HEK293 (cell line): ENCODE results near the gene SKOR1.

Source experiments
- CTCF ChIA-PET: fragments of 350-600 bp; formaldehyde crosslinking; extraction: SDS; loops from one replicate; lab custom pipeline; 2021; ENCODE audit warnings: antibody characterized with exemption; lab: Yijun Ruan, JAX
- POLR2A ChIA-PET: fragments of 300-600 bp; formaldehyde crosslinking; extraction: SDS; loops from one replicate; lab custom pipeline; 2020; ENCODE audit warnings: antibody characterized with exemption, inconsistent platforms; lab: Yijun Ruan, JAX
- H3K27ac ChIP-seq: fragments of 200-500 bp; sonication (Bioruptor generic); 2 replicates; pipeline ENCODE4 v1.5.1; 2014; ENCODE audit warnings: low read depth, low read length, control low read depth, inconsistent platforms; ENCODE audit errors: extremely low read depth
- H3K36me3 ChIP-seq, 2 experiments: fragments of 200-500 bp in 1 of 2; sonication (Bioruptor generic) in 1 of 2; 1 replicate in 1 of 2; 2 replicates in 1 of 2; pipeline ENCODE4 v1.5.1; 2014 to 2017; ENCODE audit warnings: inconsistent platforms in 2 of 2, low read length in 2 of 2; ENCODE audit not compliant: control insufficient read depth in 2 of 2, insufficient read depth in 1 of 2
- H3K4me1 ChIP-seq: fragments of 200-500 bp; sonication (Bioruptor generic); 2 replicates; pipeline ENCODE4 v1.5.1; 2014; ENCODE audit warnings: mild to moderate bottlenecking, low read length, inconsistent platforms; ENCODE audit not compliant: control insufficient read depth, insufficient read depth
- H3K4me3 ChIP-seq: 2 replicates; pipeline ENCODE4 v1.5.1; 2011; ENCODE audit warnings: low read depth, mild to moderate bottlenecking, control low read depth, low read length, moderate library complexity
- H3K9me3 ChIP-seq: fragments of 200-500 bp; sonication (Bioruptor generic); 2 replicates; pipeline ENCODE4 v1.5.1; 2014; ENCODE audit warnings: low read depth, low read length, inconsistent platforms; ENCODE audit not compliant: control insufficient read depth, insufficient read depth
- BCL11B ChIP-seq: fragments of 450-650 bp; formaldehyde crosslinking; IDR thresholded peaks from 2 replicates; pipeline ENCODE4 v1.5.1; 2016; ENCODE audit warnings: low read depth, missing biosample characterization, missing genetic modification characterization
- KLF9 ChIP-seq: fragments of 450-650 bp; formaldehyde crosslinking; IDR thresholded peaks from 2 replicates; pipeline ENCODE4 v1.5.1; 2016; ENCODE audit warnings: missing biosample characterization, missing genetic modification characterization, low read depth
- MZF1 ChIP-seq: fragments of 450-650 bp; formaldehyde crosslinking; IDR thresholded peaks from 2 replicates; pipeline ENCODE4 v1.5.1; 2017; ENCODE audit warnings: missing biosample characterization, missing genetic modification characterization, borderline replicate concordance
- OVOL3 ChIP-seq: fragments of 450-650 bp; formaldehyde crosslinking; IDR thresholded peaks from 2 replicates; pipeline ENCODE4 v1.5.1; 2016; ENCODE audit warnings: missing biosample characterization, missing genetic modification characterization
- SCRT1 ChIP-seq: fragments of 450-650 bp; formaldehyde crosslinking; IDR thresholded peaks from 2 replicates; pipeline ENCODE4 v1.5.1; 2016; ENCODE audit warnings: missing biosample characterization, missing genetic modification characterization, borderline replicate concordance
- SETDB1 ChIP-seq: IDR thresholded peaks from one replicate; pipeline ENCODE4 v1.6.1; 2017; ENCODE audit warnings: mild to moderate bottlenecking, low read length, moderate library complexity, mixed read lengths; ENCODE audit not compliant: insufficient read length
- SP7 ChIP-seq: fragments of 450-650 bp; formaldehyde crosslinking; IDR thresholded peaks from 2 replicates; pipeline ENCODE4 v1.5.1; 2016; ENCODE audit warnings: missing biosample characterization, missing genetic modification characterization
- ZFP3 ChIP-seq: fragments of 450-650 bp; formaldehyde crosslinking; IDR thresholded peaks from 2 replicates; pipeline ENCODE4 v1.5.1; 2016; ENCODE audit warnings: low read depth, missing biosample characterization, missing genetic modification characterization
- ZFP69B ChIP-seq: fragments of 450-650 bp; formaldehyde crosslinking; IDR thresholded peaks from 2 replicates; pipeline ENCODE4 v1.5.1; 2016; ENCODE audit warnings: missing biosample characterization, missing genetic modification characterization
- ZNF140 ChIP-seq: fragments of 450-650 bp; formaldehyde crosslinking; IDR thresholded peaks from 2 replicates; pipeline ENCODE4 v1.5.1; 2016; ENCODE audit warnings: missing biosample characterization, missing genetic modification characterization
- ZNF157 ChIP-seq: fragments of 450-650 bp; formaldehyde crosslinking; IDR thresholded peaks from 2 replicates; pipeline ENCODE4 v1.5.1; 2016; ENCODE audit warnings: missing biosample characterization, missing genetic modification characterization
- ZNF555 ChIP-seq: fragments of 450-650 bp; formaldehyde crosslinking; conservative IDR thresholded peaks from 2 replicates; pipeline ENCODE4 v1.5.1; 2017; ENCODE audit warnings: missing biosample characterization, mild to moderate bottlenecking, missing genetic modification characterization, inconsistent platforms
- ZNF707 ChIP-seq: fragments of 450-650 bp; formaldehyde crosslinking; IDR thresholded peaks from 2 replicates; pipeline ENCODE4 v1.5.1; 2016; ENCODE audit warnings: missing biosample characterization, missing genetic modification characterization
- ZNF768 ChIP-seq: fragments of 450-650 bp; formaldehyde crosslinking; IDR thresholded peaks from 2 replicates; pipeline ENCODE4 v1.5.1; 2018; ENCODE audit warnings: missing biosample characterization, mild to moderate bottlenecking, missing genetic modification characterization
- TF ChIP-seq, protein P1 (sequence below): fragments of 450-650 bp; formaldehyde crosslinking; IDR thresholded peaks from 2 replicates; pipeline ENCODE4 v1.5.1; 2016; ENCODE audit warnings: missing biosample characterization, missing genetic modification characterization
- TF ChIP-seq, protein P2 (sequence below): fragments of 450-650 bp; formaldehyde crosslinking; IDR thresholded peaks from 2 replicates; pipeline ENCODE4 v1.5.1; 2017; ENCODE audit warnings: missing biosample characterization, missing genetic modification characterization
- TF ChIP-seq, protein P3 (sequence below): fragments of 450-650 bp; formaldehyde crosslinking; IDR thresholded peaks from 2 replicates; pipeline ENCODE4 v1.5.1; 2017; ENCODE audit warnings: missing biosample characterization, missing genetic modification characterization
- TF ChIP-seq, protein P4 (sequence below): fragments of 450-650 bp; formaldehyde crosslinking; IDR thresholded peaks from 2 replicates; pipeline ENCODE4 v1.5.1; 2017; ENCODE audit warnings: missing biosample characterization, missing genetic modification characterization
- TF ChIP-seq, protein P5 (sequence below): fragments of 450-650 bp; formaldehyde crosslinking; IDR thresholded peaks from 2 replicates; pipeline ENCODE4 v1.5.1; 2016; ENCODE audit warnings: missing biosample characterization, missing genetic modification characterization

Gene SKOR1

DNA sequence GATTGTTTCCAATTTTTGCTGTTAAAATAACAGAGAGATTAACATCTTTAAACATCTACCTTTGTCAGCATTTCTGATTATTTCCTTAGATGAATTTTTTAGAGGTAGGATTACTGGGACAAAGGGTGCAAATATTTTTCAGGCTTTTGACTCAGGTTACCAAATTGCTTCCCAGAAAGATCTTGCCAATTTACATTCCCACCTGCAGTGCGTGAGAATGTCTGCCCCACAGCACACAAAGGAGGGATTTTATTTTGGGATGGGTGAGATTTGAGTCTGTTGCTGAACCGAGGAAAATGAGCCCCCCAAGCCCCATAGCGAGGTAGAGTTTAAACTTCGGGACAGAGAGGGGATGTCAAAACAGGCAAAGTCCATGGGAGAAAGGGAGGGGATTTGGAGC, 40.5 kb downstream of the SKOR1 start:
- H3K4me3 ChIP-seq: no peak overlapping the region
- H3K4me1 ChIP-seq: peaks cover 2% of the 10 kb centered on the region; the same call in 1 of the 2 replicates
- ChIA-PET CTCF (interaction anchor here (6.2 kb wide), 1 partner anchor 289 kb away, joined by 65 read pairs; no protein-coding TSS in a partner anchor), POLR2A (no interaction called here)
- no peak overlapping the region for H3K27ac ChIP-seq
- TF ChIP-seq, protein P1, sequence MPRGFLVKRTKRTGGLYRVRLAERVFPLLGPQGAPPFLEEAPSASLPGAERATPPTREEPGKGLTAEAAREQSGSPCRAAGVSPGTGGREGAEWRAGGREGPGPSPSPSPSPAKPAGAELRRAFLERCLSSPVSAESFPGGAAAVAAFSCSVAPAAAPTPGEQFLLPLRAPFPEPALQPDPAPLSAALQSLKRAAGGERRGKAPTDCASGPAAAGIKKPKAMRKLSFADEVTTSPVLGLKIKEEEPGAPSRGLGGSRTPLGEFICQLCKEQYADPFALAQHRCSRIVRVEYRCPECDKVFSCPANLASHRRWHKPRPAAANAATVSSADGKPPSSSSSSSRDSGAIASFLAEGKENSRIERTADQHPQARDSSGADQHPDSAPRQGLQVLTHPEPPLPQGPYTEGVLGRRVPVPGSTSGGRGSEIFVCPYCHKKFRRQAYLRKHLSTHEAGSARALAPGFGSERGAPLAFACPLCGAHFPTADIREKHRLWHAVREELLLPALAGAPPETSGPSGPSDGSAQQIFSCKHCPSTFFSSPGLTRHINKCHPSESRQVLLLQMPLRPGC: no peak
- TF ChIP-seq MZF1 (tag by site-specific recombination) (peak; percentile 45; the same call in 1 of the 2 replicates), SP7 (tag by site-specific recombination) (no peak)
- TF ChIP-seq, protein P2, sequence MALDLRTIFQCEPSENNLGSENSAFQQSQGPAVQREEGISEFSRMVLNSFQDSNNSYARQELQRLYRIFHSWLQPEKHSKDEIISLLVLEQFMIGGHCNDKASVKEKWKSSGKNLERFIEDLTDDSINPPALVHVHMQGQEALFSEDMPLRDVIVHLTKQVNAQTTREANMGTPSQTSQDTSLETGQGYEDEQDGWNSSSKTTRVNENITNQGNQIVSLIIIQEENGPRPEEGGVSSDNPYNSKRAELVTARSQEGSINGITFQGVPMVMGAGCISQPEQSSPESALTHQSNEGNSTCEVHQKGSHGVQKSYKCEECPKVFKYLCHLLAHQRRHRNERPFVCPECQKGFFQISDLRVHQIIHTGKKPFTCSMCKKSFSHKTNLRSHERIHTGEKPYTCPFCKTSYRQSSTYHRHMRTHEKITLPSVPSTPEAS: no peak
- H3K9me3 ChIP-seq: no peaks in the 10 kb centered on the region
- no peaks in the 10 kb centered on the region for H3K36me3 ChIP-seq

DNA sequence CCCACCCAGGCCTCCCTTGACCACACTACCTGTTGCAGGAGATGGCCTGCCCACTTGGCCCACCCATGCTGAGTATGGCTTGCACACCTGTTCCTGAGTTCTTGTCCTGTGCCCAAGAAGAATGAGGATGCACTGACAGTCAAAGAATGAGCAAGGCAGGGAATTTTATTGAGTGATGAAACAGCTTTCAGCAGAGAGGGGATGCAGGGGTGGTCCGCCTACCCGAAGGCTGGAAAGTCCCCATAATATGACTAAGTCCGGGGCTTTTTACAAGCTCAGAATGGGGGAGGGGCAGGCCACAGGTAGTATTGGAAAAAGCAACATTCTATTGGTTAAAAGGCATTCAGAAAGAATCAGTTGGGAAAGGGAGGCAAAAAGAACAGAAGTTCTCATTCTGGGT, 44.4 kb downstream of the SKOR1 start:
- Histone ChIP-seq H3K9me3 (no peaks in the 10 kb centered on the region; the same call in 1 of the 2 replicates), H3K36me3 (no peaks in the 10 kb centered on the region), H3K4me1 (no peaks in the 10 kb centered on the region), H3K4me3 (no peak overlapping the region)
- CTCF ChIA-PET: no interaction called here
- TF ChIP-seq, protein P3, sequence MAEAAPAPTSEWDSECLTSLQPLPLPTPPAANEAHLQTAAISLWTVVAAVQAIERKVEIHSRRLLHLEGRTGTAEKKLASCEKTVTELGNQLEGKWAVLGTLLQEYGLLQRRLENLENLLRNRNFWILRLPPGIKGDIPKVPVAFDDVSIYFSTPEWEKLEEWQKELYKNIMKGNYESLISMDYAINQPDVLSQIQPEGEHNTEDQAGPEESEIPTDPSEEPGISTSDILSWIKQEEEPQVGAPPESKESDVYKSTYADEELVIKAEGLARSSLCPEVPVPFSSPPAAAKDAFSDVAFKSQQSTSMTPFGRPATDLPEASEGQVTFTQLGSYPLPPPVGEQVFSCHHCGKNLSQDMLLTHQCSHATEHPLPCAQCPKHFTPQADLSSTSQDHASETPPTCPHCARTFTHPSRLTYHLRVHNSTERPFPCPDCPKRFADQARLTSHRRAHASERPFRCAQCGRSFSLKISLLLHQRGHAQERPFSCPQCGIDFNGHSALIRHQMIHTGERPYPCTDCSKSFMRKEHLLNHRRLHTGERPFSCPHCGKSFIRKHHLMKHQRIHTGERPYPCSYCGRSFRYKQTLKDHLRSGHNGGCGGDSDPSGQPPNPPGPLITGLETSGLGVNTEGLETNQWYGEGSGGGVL (tag by site-specific recombination): no peak
- TF ChIP-seq ZNF707 (tag by site-specific recombination) (no peak), ZNF157 (no peak), ZNF140 (tag by site-specific recombination) (no peak), SETDB1 (peak; percentile 42), ZNF555 (tag by site-specific recombination) (no peak), ZFP3 (no peak), OVOL3 (tag by site-specific recombination) (no peak), SP7 (tag by site-specific recombination) (no peak), ZFP69B (tag by site-specific recombination) (no peak), ZNF768 (tag by site-specific recombination) (no peak), KLF9 (tag by site-specific recombination) (no peak), BCL11B (tag by site-specific recombination) (no peak), SCRT1 (tag by site-specific recombination) (0 out of 2 replicates have a peak, but pooled peaks have one; percentile 12)
- TF ChIP-seq, protein P4, sequence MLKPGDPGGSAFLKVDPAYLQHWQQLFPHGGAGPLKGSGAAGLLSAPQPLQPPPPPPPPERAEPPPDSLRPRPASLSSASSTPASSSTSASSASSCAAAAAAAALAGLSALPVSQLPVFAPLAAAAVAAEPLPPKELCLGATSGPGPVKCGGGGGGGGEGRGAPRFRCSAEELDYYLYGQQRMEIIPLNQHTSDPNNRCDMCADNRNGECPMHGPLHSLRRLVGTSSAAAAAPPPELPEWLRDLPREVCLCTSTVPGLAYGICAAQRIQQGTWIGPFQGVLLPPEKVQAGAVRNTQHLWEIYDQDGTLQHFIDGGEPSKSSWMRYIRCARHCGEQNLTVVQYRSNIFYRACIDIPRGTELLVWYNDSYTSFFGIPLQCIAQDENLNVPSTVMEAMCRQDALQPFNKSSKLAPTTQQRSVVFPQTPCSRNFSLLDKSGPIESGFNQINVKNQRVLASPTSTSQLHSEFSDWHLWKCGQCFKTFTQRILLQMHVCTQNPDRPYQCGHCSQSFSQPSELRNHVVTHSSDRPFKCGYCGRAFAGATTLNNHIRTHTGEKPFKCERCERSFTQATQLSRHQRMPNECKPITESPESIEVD (tag by site-specific recombination): no peak
- TF ChIP-seq, protein P5, sequence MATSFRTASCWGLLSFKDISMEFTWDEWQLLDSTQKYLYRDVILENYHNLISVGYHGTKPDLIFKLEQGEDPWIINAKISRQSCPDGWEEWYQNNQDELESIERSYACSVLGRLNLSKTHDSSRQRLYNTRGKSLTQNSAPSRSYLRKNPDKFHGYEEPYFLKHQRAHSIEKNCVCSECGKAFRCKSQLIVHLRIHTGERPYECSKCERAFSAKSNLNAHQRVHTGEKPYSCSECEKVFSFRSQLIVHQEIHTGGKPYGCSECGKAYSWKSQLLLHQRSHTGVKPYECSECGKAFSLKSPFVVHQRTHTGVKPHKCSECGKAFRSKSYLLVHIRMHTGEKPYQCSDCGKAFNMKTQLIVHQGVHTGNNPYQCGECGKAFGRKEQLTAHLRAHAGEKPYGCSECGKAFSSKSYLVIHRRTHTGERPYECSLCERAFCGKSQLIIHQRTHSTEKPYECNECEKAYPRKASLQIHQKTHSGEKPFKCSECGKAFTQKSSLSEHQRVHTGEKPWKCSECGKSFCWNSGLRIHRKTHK (tag by site-specific recombination): no peak
- TF ChIP-seq, all 188 proteins: peak for 2
- no peak overlapping the region for H3K27ac ChIP-seq
- POLR2A ChIA-PET: interaction anchor here (0.5 kb wide), 1 partner anchor 325 kb away, joined by 3 read pairs; no protein-coding TSS in a partner anchor
